H1 (cell line): Measurements from ENCODE around the gene NHERF2. TPM values are rescaled to one million over a fixed set of nuclear protein-coding genes. Genes with fewer than 3 reads are reported as not detected.

Experiments
- CTCF ChIA-PET: fragments of 300-600 bp; sonication (Branson Sonifier 250); formaldehyde crosslinking; loops from one replicate; lab custom pipeline; 2021; ENCODE audit not compliant: partially characterized antibody; lab: Charles Lee
- POLR2A ChIA-PET: fragments of 300-600 bp; sonication (Branson Sonifier 250); formaldehyde crosslinking; loops from one replicate; lab custom pipeline; 2021; ENCODE audit warnings: inconsistent platforms; ENCODE audit not compliant: partially characterized antibody; lab: Charles Lee
- DNase-seq, 2 experiments: peaks; one replicate each; pipeline versions ENCODE4 v3.0.0 to v3.0.0-alpha.2; 2010 to 2022; ENCODE audit warnings: low spot score in 2 of 2, low read depth in 1 of 2, mixed read lengths in 1 of 2
- FAIRE-seq: peaks from 2 replicates; lab custom pipeline; 2011; peaks lifted over from hg19 to GRCh38; lab: Jason Lieb, UNC
- H2AFZ ChIP-seq: 2 replicates; pipeline ENCODE4 v1.8.1; 2012; ENCODE audit warnings: low read length, inconsistent platforms
- H2AK5ac ChIP-seq: 2 replicates; pipeline ENCODE4 v1.6.1; 2013; ENCODE audit warnings: low read depth, low read length
- H2BK120ac ChIP-seq: replicated peaks from 2 replicates; pipeline ENCODE3; 2013; ENCODE audit warnings: low read depth, low read length, inconsistent platforms
- H2BK12ac ChIP-seq: 2 replicates; pipeline ENCODE4 v1.6.1; 2013; ENCODE audit warnings: low read depth, low read length
- H2BK15ac ChIP-seq: 2 replicates; pipeline ENCODE4 v1.6.1; 2013; ENCODE audit warnings: low read length
- H2BK20ac ChIP-seq: 2 replicates; pipeline ENCODE4 v1.6.1; 2013; ENCODE audit warnings: low read length
- H2BK5ac ChIP-seq: 2 replicates; pipeline ENCODE4 v1.6.1; 2013; ENCODE audit warnings: low read depth, low read length
- H3K14ac ChIP-seq: 2 replicates; pipeline ENCODE4 v1.6.1; 2013; ENCODE audit warnings: inconsistent platforms; ENCODE audit not compliant: insufficient read length
- H3K18ac ChIP-seq: 2 replicates; pipeline ENCODE4 v1.6.1; 2013; ENCODE audit warnings: low read length; ENCODE audit errors: extremely low read depth
- H3K23ac ChIP-seq: 2 replicates; pipeline ENCODE4 v1.6.1; 2013; ENCODE audit warnings: inconsistent platforms; ENCODE audit not compliant: insufficient read length
- H3K23me2 ChIP-seq: 2 replicates; pipeline ENCODE4 v1.6.1; 2013; ENCODE audit warnings: low read depth, low read length
- H3K27ac ChIP-seq: 2 replicates; pipeline ENCODE4 v1.6.1; 2011; ENCODE audit warnings: low read depth, low read length, inconsistent platforms
- H3K27me3 ChIP-seq, 4 experiments: replicated peaks in 1 of 4; 1 replicate in 1 of 4; 2 replicates in 3 of 4; pipeline versions ENCODE4 v1.6.1 to v1.8.1; 2011 to 2013; ENCODE audit warnings: low read length in 3 of 4, mild to moderate bottlenecking in 3 of 4, inconsistent platforms in 2 of 4, mixed read lengths in 2 of 4, moderate library complexity in 1 of 4; ENCODE audit not compliant: control insufficient read depth in 3 of 4, insufficient read depth in 3 of 4; ENCODE audit errors: extremely low read depth in 1 of 4
- H3K36me3 ChIP-seq, 4 experiments: 2 replicates each; pipeline versions ENCODE4 v1.6.1 to v1.8.1; 2011 to 2013; ENCODE audit warnings: mild to moderate bottlenecking in 4 of 4, low read length in 3 of 4, moderate library complexity in 2 of 4, control low read depth in 1 of 4, inconsistent platforms in 1 of 4; ENCODE audit not compliant: insufficient read depth in 4 of 4, control insufficient read depth in 2 of 4
- H3K4ac ChIP-seq: replicated peaks from 2 replicates; pipeline ENCODE3; 2013; ENCODE audit warnings: low read length, low read depth, mixed read lengths, inconsistent platforms; ENCODE audit not compliant: insufficient read length
- H3K4me1 ChIP-seq, 4 experiments: replicated peaks in 1 of 4; 1 replicate in 1 of 4; 2 replicates in 3 of 4; pipeline versions ENCODE4 v1.6.1 to v1.8.1; 2011 to 2013; ENCODE audit warnings: low read length in 3 of 4, inconsistent platforms in 2 of 4, mixed read lengths in 1 of 4; ENCODE audit not compliant: insufficient read depth in 4 of 4, control insufficient read depth in 3 of 4
- H3K4me2 ChIP-seq, 2 experiments: 2 replicates each; pipeline versions ENCODE4 v1.6.1 to v1.8.1; 2011 to 2013; ENCODE audit warnings: low read depth in 2 of 2, low read length in 2 of 2, control low read depth in 1 of 2, inconsistent platforms in 1 of 2, mild to moderate bottlenecking in 1 of 2; ENCODE audit not compliant: insufficient read depth in 1 of 2
- H3K4me3 ChIP-seq, 4 experiments: fragments of 200-600, 300-600 bp in 1 of 4; sonication (generic), shearing (Covaris generic), sonication (Bioruptor Twin) in 1 of 4; 2 replicates each; pipeline versions ENCODE4 v1.5.1 to v1.8.1; 2011 to 2016; ENCODE audit warnings: low read length in 4 of 4, low read depth in 3 of 4, control low read depth in 2 of 4, inconsistent platforms in 2 of 4, mild to moderate bottlenecking in 2 of 4, mixed read lengths in 1 of 4, moderate library complexity in 1 of 4; ENCODE audit not compliant: insufficient read depth in 2 of 4; ENCODE audit errors: extremely low read depth in 1 of 4
- H3K56ac ChIP-seq: replicated peaks from 2 replicates; pipeline ENCODE3; 2013; ENCODE audit warnings: low read depth, mild to moderate bottlenecking, mixed read lengths, low read length, inconsistent platforms; ENCODE audit not compliant: insufficient read length
- H3K79me1 ChIP-seq: 2 replicates; pipeline ENCODE4 v1.6.1; 2013; ENCODE audit warnings: low read depth, low read length, control low read depth
- H3K79me2 ChIP-seq, 2 experiments: 2 replicates each; pipeline versions ENCODE4 v1.6.1 to v1.8.1; 2012 to 2013; ENCODE audit warnings: low read length in 2 of 2, mild to moderate bottlenecking in 2 of 2, inconsistent platforms in 1 of 2; ENCODE audit not compliant: insufficient read depth in 2 of 2, control insufficient read depth in 1 of 2
- H3K9ac ChIP-seq, 4 experiments: replicated peaks in 1 of 4; 1 replicate in 1 of 4; 2 replicates in 3 of 4; pipeline versions ENCODE4 v1.6.1 to v1.8.1; 2011 to 2013; ENCODE audit warnings: low read depth in 3 of 4, low read length in 3 of 4, control low read depth in 2 of 4, mild to moderate bottlenecking in 2 of 4, moderate library complexity in 2 of 4, inconsistent platforms in 1 of 4; ENCODE audit errors: extremely low read depth in 1 of 4
- H3K9me3 ChIP-seq, 2 experiments: 2 replicates each; pipeline versions ENCODE4 v1.6.1 to v1.8.1; 2012 to 2013; ENCODE audit warnings: mild to moderate bottlenecking in 2 of 2, moderate library complexity in 2 of 2, control low read depth in 1 of 2, inconsistent platforms in 1 of 2, low read depth in 1 of 2, low read length in 1 of 2, mixed read lengths in 1 of 2; ENCODE audit not compliant: insufficient read depth in 2 of 2
- H4K20me1 ChIP-seq, 2 experiments: replicated peaks in 1 of 2; 2 replicates each; pipeline versions ENCODE3 to v1.8.1; 2011 to 2013; ENCODE audit warnings: inconsistent platforms in 2 of 2, low read length in 2 of 2, mild to moderate bottlenecking in 1 of 2; ENCODE audit not compliant: insufficient read depth in 2 of 2, control insufficient read depth in 1 of 2
- H4K5ac ChIP-seq: 2 replicates; pipeline ENCODE4 v1.6.1; 2013; ENCODE audit warnings: low read length, low read depth, mixed read lengths, inconsistent platforms; ENCODE audit not compliant: insufficient read length
- H4K8ac ChIP-seq: 2 replicates; pipeline ENCODE4 v1.8.0; 2013; ENCODE audit warnings: mild to moderate bottlenecking, moderate library complexity, low read length, inconsistent platforms; ENCODE audit not compliant: insufficient read depth; ENCODE audit errors: extremely low read depth
- H4K91ac ChIP-seq: replicated peaks from 2 replicates; pipeline ENCODE3; 2013; ENCODE audit warnings: low read length, mixed read lengths, inconsistent platforms; ENCODE audit not compliant: insufficient read length
- CBX8 ChIP-seq: fragments of 300-800, 300-1000 bp; sonication (generic); IDR thresholded peaks from 2 replicates; pipeline ENCODE4 v1.7.1; 2016; ENCODE audit warnings: low read depth, low read length, borderline replicate concordance
- CEBPB ChIP-seq: IDR thresholded peaks from 2 replicates; pipeline ENCODE4 v1.6.1; 2012; ENCODE audit warnings: low read depth, low read length
- CREB1 ChIP-seq: IDR thresholded peaks from 2 replicates; pipeline ENCODE4 v1.6.1; 2012; ENCODE audit warnings: inconsistent platforms
- EP300 ChIP-seq, 2 experiments: IDR thresholded peaks; 1 replicate in 1 of 2; 2 replicates in 1 of 2; pipeline ENCODE4 v1.6.1; 2011 to 2012; ENCODE audit warnings: low read depth in 2 of 2, low read length in 2 of 2, mild to moderate bottlenecking in 2 of 2, borderline replicate concordance in 1 of 2, inconsistent platforms in 1 of 2, moderate library complexity in 1 of 2
- EZH2 ChIP-seq: fragments of 200-600 bp; sonication (generic); IDR thresholded peaks from 2 replicates; pipeline ENCODE4 v1.7.1; 2012; ENCODE audit warnings: low read depth, mild to moderate bottlenecking, moderate library complexity, low read length, inconsistent platforms; ENCODE audit not compliant: severe bottlenecking
- JUND ChIP-seq: IDR thresholded peaks from 2 replicates; pipeline ENCODE4 v1.6.1; 2011; ENCODE audit warnings: mild to moderate bottlenecking, improper control_type of control experiment, low read length
- RAD21 ChIP-seq, 2 experiments: IDR thresholded peaks in 1 of 2; conservative IDR thresholded peaks in 1 of 2; 2 replicates each; pipeline ENCODE4 v1.6.1; 2011; ENCODE audit warnings: low read depth in 2 of 2, low read length in 2 of 2, improper control_type of control experiment in 1 of 2, inconsistent platforms in 1 of 2, mild to moderate bottlenecking in 1 of 2, moderate library complexity in 1 of 2
- RBBP5 ChIP-seq: IDR thresholded peaks from 2 replicates; pipeline ENCODE4 v1.7.1; 2012; ENCODE audit warnings: low read depth, mild to moderate bottlenecking, inconsistent platforms, low read length, moderate library complexity, borderline replicate concordance
- RXRA ChIP-seq: IDR thresholded peaks from 2 replicates; pipeline ENCODE4 v1.6.1; 2011; ENCODE audit warnings: low read depth, mild to moderate bottlenecking, low read length, moderate library complexity; ENCODE audit not compliant: insufficient read depth
- SP2 ChIP-seq: IDR thresholded peaks from 2 replicates; pipeline ENCODE4 v1.6.1; 2012; ENCODE audit warnings: mild to moderate bottlenecking, low read length, inconsistent platforms
- SRF ChIP-seq: IDR thresholded peaks from 2 replicates; pipeline ENCODE4 v1.6.1; 2011; ENCODE audit warnings: mild to moderate bottlenecking, low read depth, low read length, moderate library complexity
- TCF12 ChIP-seq: IDR thresholded peaks from 2 replicates; pipeline ENCODE4 v1.6.1; 2011; ENCODE audit warnings: low read depth, mild to moderate bottlenecking, low read length
- TEAD4 ChIP-seq: IDR thresholded peaks from 2 replicates; pipeline ENCODE4 v1.6.1; 2012; ENCODE audit warnings: low read depth, low read length, inconsistent platforms, mixed read lengths
- WGBS, 2 experiments: shearing (Covaris generic) in 1 of 2; methylation state at CpG; one replicate each; pipeline versions ENCODE4 v1.1.6 to v1.1.7; 2013 to 2015; ENCODE audit warnings: low lambda C conversion rate in 2 of 2, mixed read lengths in 2 of 2, inconsistent platforms in 1 of 2, low coverage in 1 of 2, missing lambda C conversion rate in 1 of 2; ENCODE audit not compliant: insufficient replicate concordance in 2 of 2, insufficient coverage in 1 of 2, insufficient read length in 1 of 2; ENCODE audit errors: extremely low coverage in 1 of 2, missing lambda C conversion rate in 1 of 2; 5-methylcytosine and 5-hydroxymethylcytosine counted together
- polyA plus RNA-seq, 7 experiments: library from polyadenylated mRNA; depleted of rRNA in 3 of 7; stranded (reverse) in 5 of 7; unstranded in 2 of 7; fragments of >200 nt in 5 of 7; fragments of 200-250 nt in 2 of 7; gene quantifications; 1 replicate in 5 of 7; 2 replicates in 1 of 7; 4 replicates in 1 of 7; pipeline versions ENCODE4 v1.2.1 to v1.2.3, GENCODE V29; 2011 to 2013; ENCODE audit warnings: missing spikeins in 2 of 7, mixed read lengths in 2 of 7
- total RNA-seq: library from RNA; stranded (reverse); fragmentation: NEBNext Ultra II Directional; extraction: Animal tissue kit (Norgen Biotek cat#: 25700); gene quantifications from 2 replicates; pipeline ENCODE4 v1.2.1, GENCODE V29; 2021

Gene NHERF2
- total and polyA plus RNA-seq, 2 of the 8 experiments (the other 6 are each of a cell fraction or from before 2014, with no cell fraction given), result 13.9 to 19.3 TPM

DNA sequence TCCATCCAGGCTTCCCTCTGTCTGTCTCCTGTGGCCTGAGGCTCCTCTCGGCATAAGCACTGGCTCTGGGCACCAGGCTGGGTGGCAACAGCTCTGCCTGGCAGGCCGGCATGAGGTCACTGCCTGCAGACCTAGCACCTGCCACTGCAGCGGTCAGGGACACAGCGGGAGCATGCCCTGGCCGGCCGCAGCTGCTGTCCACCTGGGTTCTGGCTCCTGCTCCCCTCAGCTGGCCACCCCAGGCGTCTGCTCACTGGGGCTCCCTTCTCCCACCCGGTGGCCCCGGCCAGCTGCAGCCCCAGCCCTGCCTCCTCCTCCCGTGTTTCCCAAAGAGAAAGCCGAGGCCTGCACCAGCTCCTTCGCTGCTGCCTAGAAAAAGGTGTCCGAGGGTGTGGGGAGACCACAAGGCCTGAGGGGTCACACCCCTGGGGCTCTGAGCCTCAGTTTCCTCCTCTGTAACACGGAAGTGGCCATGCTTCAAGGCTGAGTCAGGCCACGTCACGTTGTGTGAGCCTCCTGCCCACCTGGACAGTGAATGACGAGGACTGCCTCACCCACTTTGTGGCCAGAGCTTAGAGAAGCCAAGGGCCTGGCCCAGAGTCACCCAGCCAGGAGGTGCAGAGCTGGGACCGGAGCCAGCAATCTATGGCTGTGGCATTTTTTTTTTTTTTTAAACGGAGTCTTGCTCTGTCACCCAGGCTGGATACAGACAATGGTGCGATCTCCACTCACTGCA, 14.3 kb downstream of the NHERF2 start:
- H3K9ac ChIP-seq, result no peak overlapping the region
- POLR2A ChIA-PET, result interaction anchor here (0.6 to 2.0 kb wide), 8 partner anchors 8 to 114 kb away, joined by 3 to 9 read pairs (median 4); partner anchors contain the start of genes RPS2 and TRAF7
- FAIRE-seq, result no peak
- H2BK5ac ChIP-seq, result no peak overlapping the region
- no peak overlapping the region for H3K23ac ChIP-seq
- H2BK15ac ChIP-seq, result no peak overlapping the region
- H2BK20ac ChIP-seq, result no peak overlapping the region
- no peak overlapping the region for H2BK120ac ChIP-seq
- no peak overlapping the region for H3K4me3 ChIP-seq
- no peak overlapping the region for H3K14ac ChIP-seq
- no peaks in the 10 kb centered on the region for H3K79me2 ChIP-seq
- H3K18ac ChIP-seq, result no peak overlapping the region
- H4K20me1 ChIP-seq, result peaks cover 0 to 5% of the 10 kb centered on the region in 2 experiments
- no peak overlapping the region for H3K27ac ChIP-seq
- peaks cover 0 to 3% (median 0%) of the 10 kb centered on the region in 4 experiments; a peak in 1 of 8 replicates for H3K36me3 ChIP-seq
- no peak overlapping the region for H4K91ac ChIP-seq
- no peak overlapping the region for H2BK12ac ChIP-seq
- 92% methylated on average over 13 of the region's 20 CpGs; no CpG with 5 or more reads in 1 of the 2 experiments for WGBS, 2 experiments
- H3K23me2 ChIP-seq, result no peaks in the 10 kb centered on the region
- H3K4me2 ChIP-seq, result no peak overlapping the region
- no peak overlapping the region for H4K5ac ChIP-seq
- DNase-seq, result no peak
- no peaks in the 10 kb centered on the region for H3K27me3 ChIP-seq
- H2AK5ac ChIP-seq, result no peak overlapping the region
- H3K56ac ChIP-seq, result no peak overlapping the region
- no peak overlapping the region for H2AFZ ChIP-seq
- H3K4me1 ChIP-seq, result peaks cover 0 to 4% (median 0%) of the 10 kb centered on the region in 4 experiments; a peak in 3 of 7 replicates
- H3K79me1 ChIP-seq, result no peaks in the 10 kb centered on the region
- CTCF ChIA-PET, result interaction anchor here (0.6 to 1.9 kb wide), 11 partner anchors 9 to 459 kb away, joined by 3 to 9 read pairs (median 4); no protein-coding TSS in a partner anchor
- no peak overlapping the region for H4K8ac ChIP-seq
- H3K4ac ChIP-seq, result no peak overlapping the region
- no peaks in the 10 kb centered on the region for H3K9me3 ChIP-seq
- TF ChIP-seq TEAD4 (no peak), RAD21 (IDR thresholded peaks at IDR 0.05 in 1 of 2, conservative IDR thresholded peaks at IDR 0.05 in 1 of 2; ENCODE audit: low read depth in 2 of 2, low read length in 2 of 2) (no peak), CBX8 (no peak), SRF (no peak), SP2 (no peak), RBBP5 (no peak), EZH2 (no peak), TCF12 (no peak), EP300 (IDR thresholded peaks at IDR 0.05; ENCODE audit: borderline replicate concordance in 1 of 2, low read depth in 2 of 2, low read length in 2 of 2) (no peak), CEBPB (no peak), RXRA (no peak), CREB1 (no peak), JUND (no peak)
